ENCODE data around the gene CTBS. TPM values are rescaled to one million over a fixed set of nuclear protein-coding genes. Genes with fewer than 3 reads are reported as not detected.

Gene CTBS
- total and polyA plus RNA-seq, 2 experiments from 2014 or later = 4.3 to 5.1 TPM

- no peaks in the 10 kb centered on the region for H3K27me3 ChIP-seq (ENCODE audit: insufficient read depth)
- H3K4me1 ChIP-seq (ENCODE audit: insufficient read depth) = no peaks in the 10 kb centered on the region
- H3K27ac ChIP-seq (ENCODE audit: low read depth) = no peak overlapping the region
- TF ChIP-seq STAT1 (IDR thresholded peaks at IDR 0.05; ENCODE audit: unreplicated experiment) (no peak), CREB1 (CRISPR knock-in tag; IDR thresholded peaks at IDR 0.05; ENCODE audit: low read depth) (no peak), ETS1 (IDR thresholded peaks at IDR 0.05) (no peak), POLR2AphosphoS5 (IDR thresholded peaks at IDR 0.05; ENCODE audit: low read depth) (no peak), EZH2phosphoT487 (IDR thresholded peaks at IDR 0.05; ENCODE audit: unreplicated experiment) (no peak)
- TF ChIP-seq, protein P1, sequence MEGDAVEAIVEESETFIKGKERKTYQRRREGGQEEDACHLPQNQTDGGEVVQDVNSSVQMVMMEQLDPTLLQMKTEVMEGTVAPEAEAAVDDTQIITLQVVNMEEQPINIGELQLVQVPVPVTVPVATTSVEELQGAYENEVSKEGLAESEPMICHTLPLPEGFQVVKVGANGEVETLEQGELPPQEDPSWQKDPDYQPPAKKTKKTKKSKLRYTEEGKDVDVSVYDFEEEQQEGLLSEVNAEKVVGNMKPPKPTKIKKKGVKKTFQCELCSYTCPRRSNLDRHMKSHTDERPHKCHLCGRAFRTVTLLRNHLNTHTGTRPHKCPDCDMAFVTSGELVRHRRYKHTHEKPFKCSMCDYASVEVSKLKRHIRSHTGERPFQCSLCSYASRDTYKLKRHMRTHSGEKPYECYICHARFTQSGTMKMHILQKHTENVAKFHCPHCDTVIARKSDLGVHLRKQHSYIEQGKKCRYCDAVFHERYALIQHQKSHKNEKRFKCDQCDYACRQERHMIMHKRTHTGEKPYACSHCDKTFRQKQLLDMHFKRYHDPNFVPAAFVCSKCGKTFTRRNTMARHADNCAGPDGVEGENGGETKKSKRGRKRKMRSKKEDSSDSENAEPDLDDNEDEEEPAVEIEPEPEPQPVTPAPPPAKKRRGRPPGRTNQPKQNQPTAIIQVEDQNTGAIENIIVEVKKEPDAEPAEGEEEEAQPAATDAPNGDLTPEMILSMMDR (conservative IDR thresholded peaks at IDR 0.05; ENCODE audit: low read depth in 2 of 2) = peak; percentile 57 to 65
- no peak overlapping the region for H2AFZ ChIP-seq
- ATAC-seq (no peak), DNase-seq (ENCODE audit: low spot score) (peak; percentile 23)
- H3K4me2 ChIP-seq = no peak overlapping the region
- no peaks in the 10 kb centered on the region for H3K36me3 Mint-ChIP-seq (ENCODE audit: low read depth)
- H3K79me2 ChIP-seq (replicated peaks; ENCODE audit: insufficient read depth) = no peaks in the 10 kb centered on the region
- H3K9me3 Mint-ChIP-seq = no peaks in the 10 kb centered on the region
- H3K27ac Mint-ChIP-seq = no peak overlapping the region
- no peaks in the 10 kb centered on the region for H4K20me1 ChIP-seq (replicated peaks; ENCODE audit: insufficient read depth)
- H3K9me2 ChIP-seq (ENCODE audit: insufficient read depth) = no peaks in the 10 kb centered on the region
- no peaks in the 10 kb centered on the region for H3K27me3 Mint-ChIP-seq (ENCODE audit: insufficient read depth, low read depth, poor library complexity)
- no peaks in the 10 kb centered on the region for H3F3A ChIP-seq (replicated peaks; ENCODE audit: low read depth)
- no peak overlapping the region for H3K4me3 Mint-ChIP-seq
- H3K4me1 Mint-ChIP-seq = no peaks in the 10 kb centered on the region
- H3K36me3 ChIP-seq (ENCODE audit: insufficient read depth) = no peaks in the 10 kb centered on the region
- no peak overlapping the region for H3K4me3 ChIP-seq
These were observed 32.6 kb downstream of the CTBS start for GRCh38 chr1:84541679-84542078.

- H3K9me3 Mint-ChIP-seq = no peaks in the 10 kb centered on the region
- no peaks in the 10 kb centered on the region for H3F3A ChIP-seq (replicated peaks; ENCODE audit: low read depth)
- H3K4me1 Mint-ChIP-seq = no peaks in the 10 kb centered on the region
- ATAC-seq = no peak
- H3K4me3 ChIP-seq = no peak overlapping the region
- no peak overlapping the region for H3K4me3 Mint-ChIP-seq
- H3K4me2 ChIP-seq = no peak overlapping the region
- H3K36me3 ChIP-seq (ENCODE audit: insufficient read depth) = no peaks in the 10 kb centered on the region
- no peaks in the 10 kb centered on the region for H3K27me3 ChIP-seq (ENCODE audit: insufficient read depth)
- H3K27ac Mint-ChIP-seq = no peak overlapping the region
- no peaks in the 10 kb centered on the region for H4K20me1 ChIP-seq (replicated peaks; ENCODE audit: insufficient read depth)
- TF ChIP-seq STAT1 (IDR thresholded peaks at IDR 0.05; ENCODE audit: unreplicated experiment) (no peak), JUNB (IDR thresholded peaks at IDR 0.05; ENCODE audit: unreplicated experiment) (no peak), ZNF331 (CRISPR knock-in tag; IDR thresholded peaks at IDR 0.05; ENCODE audit: low read depth) (no peak), ZNF114 (CRISPR knock-in tag; IDR thresholded peaks at IDR 0.05) (no peak), EZH2 (IDR thresholded peaks at IDR 0.05; ENCODE audit: low read depth, unreplicated experiment) (no peak), NANOG (IDR thresholded peaks at IDR 0.05; ENCODE audit: borderline replicate concordance) (no peak)
- no peak overlapping the region for H2AFZ ChIP-seq
- H3K9me2 ChIP-seq (ENCODE audit: insufficient read depth) = no peaks in the 10 kb centered on the region
- no peak for DNase-seq (ENCODE audit: low spot score)
- H3K27ac ChIP-seq (ENCODE audit: low read depth) = no peak overlapping the region
- H3K36me3 Mint-ChIP-seq (ENCODE audit: low read depth) = no peaks in the 10 kb centered on the region
- no peaks in the 10 kb centered on the region for H3K4me1 ChIP-seq (ENCODE audit: insufficient read depth)
- no peaks in the 10 kb centered on the region for H3K27me3 Mint-ChIP-seq (ENCODE audit: insufficient read depth, low read depth, poor library complexity)
- no peaks in the 10 kb centered on the region for H3K79me2 ChIP-seq (replicated peaks; ENCODE audit: insufficient read depth)
These were observed 33.5 kb downstream of the CTBS start for GRCh38 chr1:84540759-84541158.

Measured in GM23338 (cell line).